Astrocyte of the hippocampus (primary cell): ENCODE data around the gene FRMPD4.
A peak's percentile ranks its signal among the peaks of the same experiment; 100 is the strongest.
"Not testable (repeated sequence)": the region's sequence is repeated elsewhere in the genome, so short reads cannot be mapped to it uniquely, and the experiment has no call there.

Source experiments
- DNase-seq: peaks from one replicate; pipeline ENCODE4 v3.0.0; 2011; ENCODE audit warnings: low read depth, low spot score

Gene FRMPD4

GRCh38 chrX:12138361-12139313 is at the start of gene FRMPD4:
Gene FRMPD4, plus strand, starts transcription at chrX:12138473. Its CDS starts 499 bp downstream, at chrX:12138972.
- DNase-seq = peak; percentile 58

GRCh38 chrX:12089740-12090139 is 48.5 kb upstream of the FRMPD4 start:
- no peak for DNase-seq

- DNase-seq = no peak
Measured at GRCh38 chrX:12113321-12113720, 25.0 kb upstream of the FRMPD4 start.

- no peak for DNase-seq
Measured at GRCh38 chrX:12115377-12115776, 22.9 kb upstream of the FRMPD4 start.

GRCh38 chrX:12118134-12118533 is 20.1 kb upstream of the FRMPD4 start:
- peak; percentile 9 for DNase-seq

GRCh38 chrX:12128017-12128416 is 10.3 kb upstream of the FRMPD4 start:
- no peak for DNase-seq

GRCh38 chrX:12137951-12138360 is 317 bp upstream of the FRMPD4 start:
- peak; percentile 37 for DNase-seq

- no peak for DNase-seq
Measured at GRCh38 chrX:12139934-12140611, 1.8 kb downstream of the FRMPD4 start.

GRCh38 chrX:12141511-12141910 is 3.2 kb downstream of the FRMPD4 start:
- DNase-seq = no peak

GRCh38 chrX:12142661-12143060 is 4.4 kb downstream of the FRMPD4 start:
- no peak for DNase-seq

- DNase-seq = no peak
Measured at GRCh38 chrX:12145402-12145801, 7.1 kb downstream of the FRMPD4 start.

GRCh38 chrX:12149670-12150407 is 11.6 kb downstream of the FRMPD4 start:
- DNase-seq = no peak

GRCh38 chrX:12153317-12153716 is 15.0 kb downstream of the FRMPD4 start:
- no peak for DNase-seq

GRCh38 chrX:12153741-12154140 is 15.5 kb downstream of the FRMPD4 start:
- DNase-seq = no peak

GRCh38 chrX:12159799-12160198 is 21.5 kb downstream of the FRMPD4 start:
- DNase-seq = no peak

GRCh38 chrX:12162420-12162819 is 24.1 kb downstream of the FRMPD4 start:
- DNase-seq = no peak

- not testable (repeated sequence) for DNase-seq
Measured at GRCh38 chrX:12164180-12164579, 25.9 kb downstream of the FRMPD4 start.

GRCh38 chrX:12170755-12171154 is 32.5 kb downstream of the FRMPD4 start:
- no peak for DNase-seq

GRCh38 chrX:12174358-12174757 is 36.1 kb downstream of the FRMPD4 start:
- DNase-seq = peak; percentile 44

- DNase-seq = peak; percentile 20
Measured at GRCh38 chrX:12197030-12197429, 58.8 kb downstream of the FRMPD4 start.

GRCh38 chrX:12206413-12206812 is 68.1 kb downstream of the FRMPD4 start:
- no peak for DNase-seq

- peak; percentile 66 for DNase-seq
Measured at GRCh38 chrX:12210196-12210815, 72.0 kb downstream of the FRMPD4 start.
